ENCODE results near the gene GALT.

Gene GALT

GRCh38 chr9:34675869-34676268 lies 29.4 kb downstream of the GALT start:
- DNase-seq (ENCODE audit: low read depth in 3 of 3, low spot score in 1 of 3), result no peak

GRCh38 chr9:34684145-34684544 lies 37.7 kb downstream of the GALT start:
- no peak for DNase-seq (ENCODE audit: low read depth in 3 of 3, low spot score in 1 of 3)

- DNase-seq (ENCODE audit: low read depth in 3 of 3, low spot score in 1 of 3), result no peak
Measured at GRCh38 chr9:34684816-34685215, 38.3 kb downstream of the GALT start.

GRCh38 chr9:34685591-34685990 lies 39.1 kb downstream of the GALT start:
- DNase-seq (ENCODE audit: low read depth in 3 of 3, low spot score in 1 of 3), result no peak

- DNase-seq (ENCODE audit: low read depth in 3 of 3, low spot score in 1 of 3), result no peak
Measured at GRCh38 chr9:34686231-34686630, 39.8 kb downstream of the GALT start.

- no peak for DNase-seq (ENCODE audit: low read depth in 3 of 3, low spot score in 1 of 3)
Measured at GRCh38 chr9:34686732-34687131, 40.3 kb downstream of the GALT start.

GRCh38 chr9:34687276-34688030 lies 41.0 kb downstream of the GALT start:
- no peak for DNase-seq (ENCODE audit: low read depth in 3 of 3, low spot score in 1 of 3)

- DNase-seq (ENCODE audit: low read depth in 3 of 3, low spot score in 1 of 3), result no peak
Measured at GRCh38 chr9:34688329-34689115, 42.0 kb downstream of the GALT start.

- no peak for DNase-seq (ENCODE audit: low read depth in 3 of 3, low spot score in 1 of 3)
Measured at GRCh38 chr9:34689116-34689470, 42.6 kb downstream of the GALT start.

GRCh38 chr9:34689512-34689911 lies 43.0 kb downstream of the GALT start:
- DNase-seq (ENCODE audit: low read depth in 3 of 3, low spot score in 1 of 3), result no peak

- no peak for DNase-seq (ENCODE audit: low read depth in 3 of 3, low spot score in 1 of 3)
Measured at GRCh38 chr9:34690983-34691935, 44.8 kb downstream of the GALT start, which contains the start of gene CCL19. Gene CCL19 (minus strand): TSS chr9:34691276. CDS start chr9:34691139, 137 bp downstream.

GRCh38 chr9:34691936-34692315 lies 45.5 kb downstream of the GALT start:
- DNase-seq (ENCODE audit: low read depth in 3 of 3, low spot score in 1 of 3), result no peak

GRCh38 chr9:34693560-34693959 lies 47.1 kb downstream of the GALT start:
- DNase-seq (ENCODE audit: low read depth in 3 of 3, low spot score in 1 of 3), result no peak

GRCh38 chr9:34694811-34695210 lies 48.3 kb downstream of the GALT start:
- no peak for DNase-seq (ENCODE audit: low read depth in 3 of 3, low spot score in 1 of 3)

All from stimulated activated CD4-positive, alpha-beta T cell treated with anti-CD3 and anti-CD28 coated beads, TNF-alpha, amount 100 ng/mL, for 1 hour (primary cell).